Liver (tissue), 9 donors: ENCODE results near the gene CFAP65. TPM values are rescaled to one million over a fixed set of nuclear protein-coding genes. Genes with fewer than 3 reads are reported as not detected.
A peak's percentile ranks its signal among the peaks of the same experiment; 100 is the strongest.

ENCODE experiments used
- DNase-seq: peaks from one replicate; pipeline ENCODE4 v3.0.0-alpha.2; 2017; ENCODE audit warnings: low spot score
- H3K27ac ChIP-seq, 2 donors: one replicate each; pipeline ENCODE4 v1.7.0; 2013; ENCODE audit warnings: inconsistent platforms in 2 of 2, low read length in 2 of 2, control low read depth in 1 of 2, low read depth in 1 of 2, mild to moderate bottlenecking in 1 of 2
- H3K27me3 ChIP-seq, 4 donors: one replicate each; pipeline versions ENCODE4 v1.6.1 to v1.7.0; 2013; ENCODE audit warnings: low read length in 3 of 4, inconsistent platforms in 1 of 4, mild to moderate bottlenecking in 1 of 4, moderate library complexity in 1 of 4; ENCODE audit not compliant: control insufficient read depth in 4 of 4, insufficient read depth in 4 of 4
- H3K36me3 ChIP-seq, 4 donors: one replicate each; pipeline versions ENCODE4 v1.6.1 to v1.7.0; 2013; ENCODE audit warnings: low read length in 3 of 4, mild to moderate bottlenecking in 3 of 4, low read depth in 1 of 4, moderate library complexity in 1 of 4; ENCODE audit not compliant: control insufficient read depth in 4 of 4, insufficient read depth in 3 of 4
- H3K4me1 ChIP-seq, 4 donors: one replicate each; pipeline versions ENCODE4 v1.6.1 to v1.7.0; 2013; ENCODE audit warnings: low read length in 3 of 4, mild to moderate bottlenecking in 3 of 4, moderate library complexity in 1 of 4; ENCODE audit not compliant: control insufficient read depth in 4 of 4, insufficient read depth in 4 of 4
- H3K4me3 ChIP-seq, 3 donors: one replicate each; pipeline versions ENCODE4 v1.6.1 to v1.7.0; 2013; ENCODE audit warnings: low read length in 3 of 3, control low read depth in 1 of 3, low read depth in 1 of 3, mild to moderate bottlenecking in 1 of 3
- H3K9ac ChIP-seq, 2 donors: one replicate each; pipeline ENCODE4 v1.7.0; 2013; ENCODE audit warnings: low read length in 2 of 2, mild to moderate bottlenecking in 2 of 2, moderate library complexity in 2 of 2, control low read depth in 1 of 2, low read depth in 1 of 2
- H3K9me3 ChIP-seq, 4 donors: one replicate each; pipeline versions ENCODE4 v1.6.1 to v1.7.0; 2013; ENCODE audit warnings: low read length in 3 of 4; ENCODE audit not compliant: control insufficient read depth in 4 of 4
- ATF3 ChIP-seq: IDR thresholded peaks from 2 replicates; pipeline ENCODE4 v1.6.1; 2016; ENCODE audit warnings: antibody characterized with exemption
- CTCF ChIP-seq: fragments of 150-350 bp; IDR thresholded peaks from 2 replicates; pipeline ENCODE4 v1.5.1; 2017; ENCODE audit warnings: improper control_type of control experiment, low read depth, low read length; ENCODE audit not compliant: missing input control
- EGR1 ChIP-seq, 2 donors: IDR thresholded peaks; 2 replicates each; pipeline ENCODE4 v1.6.1; 2016 to 2018; ENCODE audit warnings: antibody characterized with exemption in 2 of 2, low read depth in 2 of 2
- FOXA1 ChIP-seq: IDR thresholded peaks from 2 replicates; pipeline ENCODE4 v1.6.1; 2016; ENCODE audit warnings: antibody characterized with exemption
- FOXA2 ChIP-seq: IDR thresholded peaks from 2 replicates; pipeline ENCODE4 v1.6.1; 2016; ENCODE audit warnings: antibody characterized with exemption
- GABPA ChIP-seq, 2 donors: IDR thresholded peaks in 1 of 2; conservative IDR thresholded peaks in 1 of 2; 2 replicates each; pipeline ENCODE4 v1.6.1; 2016; ENCODE audit warnings: antibody characterized with exemption in 2 of 2, mild to moderate bottlenecking in 1 of 2, moderate library complexity in 1 of 2
- HNF4A ChIP-seq, 2 donors: conservative IDR thresholded peaks; 2 replicates each; pipeline ENCODE4 v1.6.1; 2016; ENCODE audit warnings: antibody characterized with exemption in 2 of 2, mild to moderate bottlenecking in 2 of 2
- HNF4G ChIP-seq: IDR thresholded peaks from 2 replicates; pipeline ENCODE4 v1.6.1; 2016; ENCODE audit warnings: antibody characterized with exemption
- JUND ChIP-seq, 2 donors: IDR thresholded peaks; 2 replicates each; pipeline ENCODE4 v1.6.1; 2016; ENCODE audit warnings: antibody characterized with exemption in 2 of 2
- MAX ChIP-seq: IDR thresholded peaks from 2 replicates; pipeline ENCODE4 v1.6.1; 2016; ENCODE audit warnings: antibody characterized with exemption
- NR2F2 ChIP-seq: IDR thresholded peaks from 2 replicates; pipeline ENCODE4 v1.6.1; 2016; ENCODE audit warnings: antibody characterized with exemption
- RAD21 ChIP-seq, 2 donors: IDR thresholded peaks; 2 replicates each; pipeline ENCODE4 v1.6.1; 2016; ENCODE audit warnings: antibody characterized with exemption in 2 of 2, mild to moderate bottlenecking in 2 of 2
- REST ChIP-seq: IDR thresholded peaks from 2 replicates; pipeline ENCODE4 v1.6.1; 2016; ENCODE audit warnings: antibody characterized with exemption, mild to moderate bottlenecking
- RXRA ChIP-seq, 2 donors: IDR thresholded peaks; 2 replicates each; pipeline ENCODE4 v1.6.1; 2017 to 2018; ENCODE audit warnings: antibody characterized with exemption in 2 of 2, mild to moderate bottlenecking in 1 of 2
- SP1 ChIP-seq: IDR thresholded peaks from 2 replicates; pipeline ENCODE4 v1.6.1; 2018; ENCODE audit warnings: antibody characterized with exemption, mild to moderate bottlenecking
- TAF1 ChIP-seq: conservative IDR thresholded peaks from 2 replicates; pipeline ENCODE4 v1.6.1; 2016; ENCODE audit warnings: antibody characterized with exemption, mild to moderate bottlenecking
- YY1 ChIP-seq: IDR thresholded peaks from 2 replicates; pipeline ENCODE4 v1.6.1; 2016; ENCODE audit warnings: antibody characterized with exemption, mild to moderate bottlenecking
- ZBTB33 ChIP-seq: IDR thresholded peaks from 2 replicates; pipeline ENCODE4 v1.6.1; 2016; ENCODE audit warnings: antibody characterized with exemption
- WGBS: extraction: QIAGEN DNeasy Blood & Tissue Kit; methylation state at CpG from one replicate; pipeline ENCODE4 v1.1.7; 2013; 5-methylcytosine and 5-hydroxymethylcytosine counted together
- polyA plus RNA-seq, 2 donors: library from polyadenylated mRNA; stranded (reverse) in 1 of 2; unstranded in 1 of 2; fragments of 200-250 nt in 1 of 2; fragments of >200 nt in 1 of 2; fragmentation: Nextera tagmentation in 1 of 2; extraction: Ambion mirVana in 1 of 2; gene quantifications; one replicate each; pipeline versions ENCODE4 v1.2.1 to v1.2.3, GENCODE V29; 2013 to 2015
- total RNA-seq, 2 donors: library from RNA; depleted of rRNA; stranded (reverse); fragments of >200 nt; gene quantifications; one replicate each; pipeline ENCODE4 v1.2.3, GENCODE V29; 2014
- donor health status: healthy.
- donor health status: healthy.
- donor health status: healthy.
- donor health status: healthy.
- donor health status: healthy.

CFAP65 gene
- total RNA-seq (not detected), polyA plus RNA-seq (not detected)

- Histone ChIP-seq H3K27me3 (peaks cover 0 to 16% (median 6%) of the 10 kb centered on the region in 4 donors), H3K9ac (no peak within 1 kb of the TSS), H3K4me1 (peaks cover 0 to 3% (median 0%) of the 10 kb centered on the region in 4 donors), H3K4me3 (peak within 1 kb of the TSS in 1 of 3 donors; percentile 15), H3K36me3 (no peaks in the 10 kb centered on the region), H3K27ac (no peak within 1 kb of the TSS), H3K9me3 (no peaks in the 10 kb centered on the region)
- 4% methylated on average over 21 of the region's 21 CpGs for WGBS
- DNase-seq = no peak
- TF ChIP-seq ZBTB33 = no peak
- no peak for TF ChIP-seq SP1
- TF ChIP-seq NR2F2 = no peak
- TF ChIP-seq GABPA (IDR thresholded peaks at IDR 0.05 in 1 of 2, conservative IDR thresholded peaks at IDR 0.05 in 1 of 2) = no peak
- no peak for TF ChIP-seq REST
- TF ChIP-seq TAF1 = no peak
- TF ChIP-seq RAD21 (IDR thresholded peaks at IDR 0.05) = no peak
- TF ChIP-seq HNF4A (conservative IDR thresholded peaks at IDR 0.05) = no peak
- TF ChIP-seq FOXA1 = no peak
- TF ChIP-seq YY1 = no peak
- TF ChIP-seq ATF3 = no peak
- no peak for TF ChIP-seq FOXA2
- TF ChIP-seq EGR1 (IDR thresholded peaks at IDR 0.05; ENCODE audit: low read depth in 2 of 2) = no peak
- TF ChIP-seq MAX = no peak
- TF ChIP-seq CTCF = no peak
- TF ChIP-seq HNF4G = no peak
- no peak for TF ChIP-seq RXRA (IDR thresholded peaks at IDR 0.05)
- no peak for TF ChIP-seq JUND (IDR thresholded peaks at IDR 0.05)
Observed at GRCh38 chr2:219041252-219041651, at the start of gene CFAP65. Gene CFAP65, minus strand, starts transcription at chr2:219041516. Its CDS starts 2,468 bp downstream, at chr2:219039048.
